ENCODE data around the gene PROCA1.
"Not testable (repeated sequence)": the region's sequence is repeated elsewhere in the genome, so short reads cannot be mapped to it uniquely, and the experiment has no call there.

Gene PROCA1

GRCh38 chr17:28659497-28659881 is 52.2 kb downstream of the PROCA1 start:
- not testable (repeated sequence) for H3K4me1 ChIP-seq (ENCODE audit: control insufficient read depth in 1 of 2, insufficient read depth in 2 of 2, low read length in 2 of 2); H2BK5ac ChIP-seq (ENCODE audit: low read depth, low read length, poor library complexity); DNase-seq; H3K27me3 ChIP-seq (ENCODE audit: insufficient read depth, low read length); H3K4me3 ChIP-seq (ENCODE audit: low read depth, low read length); H4K12ac ChIP-seq (ENCODE audit: low read depth, low read length); H4K91ac ChIP-seq (ENCODE audit: low read depth, low read length); H3K23ac ChIP-seq (ENCODE audit: low read length); H4K8ac ChIP-seq (ENCODE audit: low read depth, low read length); H2AK5ac ChIP-seq (ENCODE audit: low read length); H3K14ac ChIP-seq (ENCODE audit: low read length); H3K27ac ChIP-seq (ENCODE audit: low read depth, low read length); H2AFZ ChIP-seq (ENCODE audit: insufficient read depth, low read length, poor library complexity); H2BK12ac ChIP-seq (ENCODE audit: low read length); H3K79me1 ChIP-seq (ENCODE audit: low read length); H3K9ac ChIP-seq (ENCODE audit: low read length); H3K4me2 ChIP-seq (ENCODE audit: low read length); H3K18ac ChIP-seq (ENCODE audit: low read length); H3K4ac ChIP-seq (ENCODE audit: low read depth, low read length); H2BK120ac ChIP-seq (ENCODE audit: insufficient read depth, low read length, poor library complexity)
- peaks cover 13% of the 10 kb centered on the region for H3K9me3 ChIP-seq (ENCODE audit: insufficient read depth, low read depth, low read length)
- peaks cover 29 to 30% of the 10 kb centered on the region in 2 experiments for H3K36me3 ChIP-seq (ENCODE audit: control insufficient read depth in 1 of 2, insufficient read depth in 2 of 2, low read length in 2 of 2)
- peaks cover 10% of the 10 kb centered on the region for H3K79me2 ChIP-seq (ENCODE audit: control insufficient read depth, insufficient read depth, low read length, poor library complexity)
- no CpG with 5 or more reads among the region's 23 CpGs for WGBS (ENCODE audit: extremely low coverage, insufficient coverage, insufficient read length)

- H3K4ac ChIP-seq (ENCODE audit: low read depth, low read length); H3K23ac ChIP-seq (ENCODE audit: low read length); H2BK120ac ChIP-seq (ENCODE audit: insufficient read depth, low read length, poor library complexity); H3K9ac ChIP-seq (ENCODE audit: low read length); H3K27me3 ChIP-seq (ENCODE audit: insufficient read depth, low read length); H3K4me2 ChIP-seq (ENCODE audit: low read length); H3K79me1 ChIP-seq (ENCODE audit: low read length); DNase-seq; H2BK12ac ChIP-seq (ENCODE audit: low read length); H3K4me3 ChIP-seq (ENCODE audit: low read depth, low read length); H4K12ac ChIP-seq (ENCODE audit: low read depth, low read length); H2AK5ac ChIP-seq (ENCODE audit: low read length); H2AFZ ChIP-seq (ENCODE audit: insufficient read depth, low read length, poor library complexity); H3K4me1 ChIP-seq (ENCODE audit: control insufficient read depth in 1 of 2, insufficient read depth in 2 of 2, low read length in 2 of 2); H3K27ac ChIP-seq (ENCODE audit: low read depth, low read length); H4K91ac ChIP-seq (ENCODE audit: low read depth, low read length); H3K18ac ChIP-seq (ENCODE audit: low read length); H3K14ac ChIP-seq (ENCODE audit: low read length); H2BK5ac ChIP-seq (ENCODE audit: low read depth, low read length, poor library complexity); H4K8ac ChIP-seq (ENCODE audit: low read depth, low read length): not testable (repeated sequence)
- WGBS (ENCODE audit: extremely low coverage, insufficient coverage, insufficient read length), result no CpG with 5 or more reads among the region's 46 CpGs
- Histone ChIP-seq H3K79me2 (ENCODE audit: control insufficient read depth, insufficient read depth, low read length, poor library complexity) (peaks cover 10% of the 10 kb centered on the region), H3K9me3 (ENCODE audit: insufficient read depth, low read depth, low read length) (peaks cover 13% of the 10 kb centered on the region), H3K36me3 (ENCODE audit: control insufficient read depth in 1 of 2, insufficient read depth in 2 of 2, low read length in 2 of 2) (peaks cover 30% of the 10 kb centered on the region in 2 experiments)
These were observed 52.8 kb downstream of the PROCA1 start for GRCh38 chr17:28658766-28659496.

- not testable (repeated sequence) for H3K18ac ChIP-seq (ENCODE audit: low read length); DNase-seq; H2BK120ac ChIP-seq (ENCODE audit: insufficient read depth, low read length, poor library complexity); H3K27ac ChIP-seq (ENCODE audit: low read depth, low read length); H3K14ac ChIP-seq (ENCODE audit: low read length); H3K9ac ChIP-seq (ENCODE audit: low read length); H3K4ac ChIP-seq (ENCODE audit: low read depth, low read length); H3K4me3 ChIP-seq (ENCODE audit: low read depth, low read length); H3K4me1 ChIP-seq (ENCODE audit: control insufficient read depth in 1 of 2, insufficient read depth in 2 of 2, low read length in 2 of 2); H2BK5ac ChIP-seq (ENCODE audit: low read depth, low read length, poor library complexity); H4K91ac ChIP-seq (ENCODE audit: low read depth, low read length); H3K23ac ChIP-seq (ENCODE audit: low read length); H3K79me1 ChIP-seq (ENCODE audit: low read length); H2BK12ac ChIP-seq (ENCODE audit: low read length); H3K4me2 ChIP-seq (ENCODE audit: low read length); H2AFZ ChIP-seq (ENCODE audit: insufficient read depth, low read length, poor library complexity); H3K27me3 ChIP-seq (ENCODE audit: insufficient read depth, low read length); H4K12ac ChIP-seq (ENCODE audit: low read depth, low read length); H4K8ac ChIP-seq (ENCODE audit: low read depth, low read length); H2AK5ac ChIP-seq (ENCODE audit: low read length)
- H3K79me2 ChIP-seq (ENCODE audit: control insufficient read depth, insufficient read depth, low read length, poor library complexity), result peaks cover 10% of the 10 kb centered on the region
- no CpG with 5 or more reads among the region's 8 CpGs for WGBS (ENCODE audit: extremely low coverage, insufficient coverage, insufficient read length)
- H3K9me3 ChIP-seq (ENCODE audit: insufficient read depth, low read depth, low read length), result peaks cover 13% of the 10 kb centered on the region
- peaks cover 30 to 33% of the 10 kb centered on the region in 2 experiments for H3K36me3 ChIP-seq (ENCODE audit: control insufficient read depth in 1 of 2, insufficient read depth in 2 of 2, low read length in 2 of 2)
These were observed 53.3 kb downstream of the PROCA1 start for GRCh38 chr17:28658342-28658741.

- Histone ChIP-seq H2AK5ac (ENCODE audit: low read length) (no peak overlapping the region), H4K91ac (ENCODE audit: low read depth, low read length) (no peak overlapping the region), H3K9me3 (ENCODE audit: insufficient read depth, low read depth, low read length) (peaks cover 13% of the 10 kb centered on the region), H3K23ac (ENCODE audit: low read length) (no peak overlapping the region), H2BK120ac (ENCODE audit: insufficient read depth, low read length, poor library complexity) (no peak overlapping the region), H2BK5ac (ENCODE audit: low read depth, low read length, poor library complexity) (no peak overlapping the region), H3K9ac (ENCODE audit: low read length) (no peak overlapping the region), H3K18ac (ENCODE audit: low read length) (no peak overlapping the region), H3K4me2 (ENCODE audit: low read length) (no peak overlapping the region), H2BK12ac (ENCODE audit: low read length) (no peak overlapping the region), H3K27ac (ENCODE audit: low read depth, low read length) (no peak overlapping the region), H3K4ac (ENCODE audit: low read depth, low read length) (peak overlapping the region; percentile 51), H3K14ac (ENCODE audit: low read length) (no peak overlapping the region), H3K27me3 (ENCODE audit: insufficient read depth, low read length) (no peaks in the 10 kb centered on the region), H3K4me1 (ENCODE audit: control insufficient read depth in 1 of 2, insufficient read depth in 2 of 2, low read length in 2 of 2) (peaks cover 0 to 2% of the 10 kb centered on the region in 2 experiments), H3K79me1 (ENCODE audit: low read length) (peaks cover 9% of the 10 kb centered on the region), H3K79me2 (ENCODE audit: control insufficient read depth, insufficient read depth, low read length, poor library complexity) (peaks cover 10% of the 10 kb centered on the region), H2AFZ (ENCODE audit: insufficient read depth, low read length, poor library complexity) (no peak overlapping the region), H3K36me3 (ENCODE audit: control insufficient read depth in 1 of 2, insufficient read depth in 2 of 2, low read length in 2 of 2) (peaks cover 30 to 33% of the 10 kb centered on the region in 2 experiments), H3K4me3 (ENCODE audit: low read depth, low read length) (no peak overlapping the region), H4K12ac (ENCODE audit: low read depth, low read length) (no peak overlapping the region), H4K8ac (ENCODE audit: low read depth, low read length) (no peak overlapping the region)
- no CpG with 5 or more reads among the region's 5 CpGs for WGBS (ENCODE audit: extremely low coverage, insufficient coverage, insufficient read length)
- DNase-seq, result no peak
These were observed 53.9 kb downstream of the PROCA1 start for GRCh38 chr17:28657756-28658155.

All from trophoblast cell (in vitro differentiated cells and primary cell).